GM12878 (cell line): ENCODE measurements around the gene ACER3. TPM values are rescaled to one million over a fixed set of nuclear protein-coding genes. Genes with fewer than 3 reads are reported as not detected.

ENCODE experiments used
- ATAC-seq: fragments of 200-7000 bp; cut with Tn5 transposase; 3 replicates; pipeline ENCODE4 v1.9.1; 2020; ENCODE audit warnings: mild to moderate bottlenecking, moderate library complexity
- BruUV-seq: library from RNA; stranded (reverse); fragments of 400-500 nt; replicated peaks from 2 replicates; lab custom pipeline; 2021; lab: Mats Ljungman, UMichigan
- CTCF ChIA-PET: fragments of 300-600 bp; sonication (Branson Sonifier 250); formaldehyde crosslinking; extraction: SDS; loops from one replicate; lab custom pipeline; 2021; ENCODE audit warnings: inconsistent platforms; lab: Yijun Ruan, JAX
- POLR2A ChIA-PET: fragments of 350-600 bp; formaldehyde crosslinking; extraction: SDS; loops from one replicate; lab custom pipeline; 2021; ENCODE audit warnings: inconsistent platforms; lab: Charles Lee
- RAD21 ChIA-PET: fragments of 300-600 bp; sonication (Branson Sonifier 250); formaldehyde crosslinking; loops from one replicate; lab custom pipeline; 2023; ENCODE audit warnings: antibody characterized with exemption; ENCODE audit not compliant: unreplicated experiment; lab: Charles Lee
- SMC1A ChIA-PET: fragments of 300-600 bp; sonication (Branson Sonifier 250); formaldehyde crosslinking; loops from one replicate; lab custom pipeline; 2023; ENCODE audit not compliant: unreplicated experiment, uncharacterized antibody; lab: Charles Lee
- DNase-seq: peaks from one replicate; pipeline ENCODE4 v3.0.0-alpha.2; 2011; ENCODE audit warnings: low read depth, low spot score
- FAIRE-seq: peaks from 3 replicates; lab custom pipeline; 2011; peaks lifted over from hg19 to GRCh38; lab: Jason Lieb, UNC
- H2AFZ ChIP-seq: 2 replicates; pipeline ENCODE4 v1.6.0; 2011; ENCODE audit warnings: low read depth, low read length, control low read depth; ENCODE audit not compliant: control insufficient read depth
- H3K27ac ChIP-seq: 2 replicates; pipeline ENCODE4 v1.5.1; 2011; ENCODE audit warnings: control low read depth; ENCODE audit not compliant: control insufficient read depth, insufficient read depth
- H3K27me3 ChIP-seq, 2 experiments: replicated peaks in 1 of 2; 2 replicates each; pipeline versions ENCODE4 v1.6.0 to v1.6.1; 2011; ENCODE audit warnings: low read length in 1 of 2; ENCODE audit not compliant: control insufficient read depth in 2 of 2, insufficient read depth in 2 of 2
- H3K36me3 ChIP-seq, 2 experiments: 2 replicates each; pipeline ENCODE4 v1.5.1; 2011; ENCODE audit warnings: low read length in 1 of 2; ENCODE audit not compliant: control insufficient read depth in 2 of 2, insufficient read depth in 2 of 2
- H3K4me1 ChIP-seq: 2 replicates; pipeline ENCODE4 v1.6.1; 2011; ENCODE audit warnings: mild to moderate bottlenecking, low read length, moderate library complexity, mixed read lengths; ENCODE audit not compliant: control insufficient read depth, insufficient read depth
- H3K4me2 ChIP-seq: 2 replicates; pipeline ENCODE4 v1.6.0; 2011; ENCODE audit warnings: control low read depth; ENCODE audit not compliant: control insufficient read depth, insufficient read depth
- H3K4me3 ChIP-seq: fragments of 200-600 bp; sonication (generic); 2 replicates; pipeline ENCODE4 v1.5.1; 2016
- H3K79me2 ChIP-seq: 2 replicates; pipeline ENCODE4 v1.6.0; 2011; ENCODE audit warnings: low read length; ENCODE audit not compliant: control insufficient read depth, insufficient read depth
- H3K9ac ChIP-seq: 2 replicates; pipeline ENCODE4 v1.8.0; 2011; ENCODE audit warnings: low read length, control low read depth, mixed read lengths; ENCODE audit not compliant: control insufficient read depth, insufficient read depth
- H3K9me3 ChIP-seq: replicated peaks from 3 replicates; pipeline ENCODE4 v1.5.1; 2011; ENCODE audit warnings: mild to moderate bottlenecking, low read length; ENCODE audit not compliant: control insufficient read depth, insufficient read depth
- H4K20me1 ChIP-seq: 2 replicates; pipeline ENCODE4 v1.6.0; 2011; ENCODE audit not compliant: control insufficient read depth, insufficient read depth
- BHLHE40 ChIP-seq, 2 experiments: fragments of 450-650 bp in 1 of 2; IDR thresholded peaks; 2 replicates each; pipeline ENCODE4 v1.6.1; 2011 to 2017; ENCODE audit warnings: low read depth in 2 of 2, borderline replicate concordance in 1 of 2, improper control_type of control experiment in 1 of 2, low read length in 1 of 2, mild to moderate bottlenecking in 1 of 2
- CEBPB ChIP-seq, 2 experiments: fragments of 150-350 bp in 1 of 2; IDR thresholded peaks; 2 replicates each; pipeline ENCODE4 v1.6.1; 2012 to 2014; ENCODE audit warnings: low read depth in 2 of 2, low read length in 2 of 2, borderline replicate concordance in 1 of 2, inconsistent platforms in 1 of 2
- CEBPZ ChIP-seq: fragments of 150-350 bp; IDR thresholded peaks from 2 replicates; pipeline ENCODE4 v1.6.1; 2016; ENCODE audit warnings: low read depth, low read length
- MAX ChIP-seq: IDR thresholded peaks from 2 replicates; pipeline ENCODE4 v1.6.1; 2012; ENCODE audit warnings: low read depth, low read length, improper control_type of control experiment
- PBX3 ChIP-seq: IDR thresholded peaks from 2 replicates; pipeline ENCODE4 v1.6.1; 2011; ENCODE audit warnings: mild to moderate bottlenecking, low read depth, low read length, moderate library complexity; ENCODE audit not compliant: insufficient replicate concordance
- SIN3A ChIP-seq: IDR thresholded peaks from 2 replicates; pipeline ENCODE4 v1.6.1; 2012; ENCODE audit warnings: low read depth, low read length, improper control_type of control experiment
- ZNF24 ChIP-seq: fragments of 450-650 bp; IDR thresholded peaks from 2 replicates; pipeline ENCODE4 v1.6.1; 2017; ENCODE audit warnings: antibody characterized with exemption, mild to moderate bottlenecking
- WGBS: methylation state at CpG from one replicate; pipeline ENCODE4 v1.1.6; 2016; ENCODE audit warnings: low lambda C conversion rate; ENCODE audit not compliant: insufficient replicate concordance, insufficient coverage; ENCODE audit errors: missing lambda C conversion rate; 5-methylcytosine and 5-hydroxymethylcytosine counted together
- in situ Hi-C: fragments of 300-500 bp; cut with MboI; formaldehyde crosslinking; loops from 9 replicates; pipeline ENCODE4 v1.14.3; 2018; ENCODE audit warnings: mixed read lengths
- intact Hi-C: fragments of 100-400 bp; cut with micrococcal nuclease; formaldehyde crosslinking; loops from one replicate; pipeline ENCODE4 v1.14.2; 2022; ENCODE audit not compliant: unreplicated experiment
- polyA plus RNA-seq, 11 experiments: library from polyadenylated mRNA; depleted of rRNA in 4 of 11; unstranded in 6 of 11; stranded (reverse) in 5 of 11; fragments of >200 nt; fragmentation: Nextera tagmentation in 4 of 11; fragmentation: Illumina TruSeq in 1 of 11; extraction: Ambion mirVana in 4 of 11; extraction: Trizol in 1 of 11; gene quantifications; 1 replicate in 1 of 11; 2 replicates in 10 of 11; pipeline versions ENCODE4 v1.2.1 to v1.2.3, GENCODE V29; 2011 to 2016; ENCODE audit warnings: inconsistent platforms in 2 of 11, missing spikeins in 2 of 11, low read depth in 1 of 11
- total RNA-seq, 4 experiments: library from RNA; depleted of rRNA in 3 of 4; stranded (reverse); fragments of >200 nt in 3 of 4; fragmentation: Illumina TruSeq in 1 of 4; extraction: Trizol in 1 of 4; gene quantifications; 2 replicates each; pipeline versions ENCODE4 v1.2.1 to v1.2.3, GENCODE V29; 2013 to 2021
- TF ChIP-seq, protein P1 (sequence below): fragments of 450-650 bp; IDR thresholded peaks from 2 replicates; pipeline ENCODE4 v1.6.1; 2016; ENCODE audit warnings: mild to moderate bottlenecking, moderate library complexity, borderline replicate concordance
- TF ChIP-seq, protein P2 (sequence below): IDR thresholded peaks from 2 replicates; pipeline ENCODE4 v1.6.1; 2011; ENCODE audit warnings: borderline replicate concordance, low read depth, mild to moderate bottlenecking, moderate library complexity, low read length; ENCODE audit not compliant: insufficient read depth, poor library complexity, severe bottlenecking

ACER3 gene
- total and polyA plus RNA-seq, 10 of the 15 experiments (the other 5 are each of a cell fraction or from before 2014, with no cell fraction given), result 2.8 to 17.4 (median 10.3) TPM

DNA sequence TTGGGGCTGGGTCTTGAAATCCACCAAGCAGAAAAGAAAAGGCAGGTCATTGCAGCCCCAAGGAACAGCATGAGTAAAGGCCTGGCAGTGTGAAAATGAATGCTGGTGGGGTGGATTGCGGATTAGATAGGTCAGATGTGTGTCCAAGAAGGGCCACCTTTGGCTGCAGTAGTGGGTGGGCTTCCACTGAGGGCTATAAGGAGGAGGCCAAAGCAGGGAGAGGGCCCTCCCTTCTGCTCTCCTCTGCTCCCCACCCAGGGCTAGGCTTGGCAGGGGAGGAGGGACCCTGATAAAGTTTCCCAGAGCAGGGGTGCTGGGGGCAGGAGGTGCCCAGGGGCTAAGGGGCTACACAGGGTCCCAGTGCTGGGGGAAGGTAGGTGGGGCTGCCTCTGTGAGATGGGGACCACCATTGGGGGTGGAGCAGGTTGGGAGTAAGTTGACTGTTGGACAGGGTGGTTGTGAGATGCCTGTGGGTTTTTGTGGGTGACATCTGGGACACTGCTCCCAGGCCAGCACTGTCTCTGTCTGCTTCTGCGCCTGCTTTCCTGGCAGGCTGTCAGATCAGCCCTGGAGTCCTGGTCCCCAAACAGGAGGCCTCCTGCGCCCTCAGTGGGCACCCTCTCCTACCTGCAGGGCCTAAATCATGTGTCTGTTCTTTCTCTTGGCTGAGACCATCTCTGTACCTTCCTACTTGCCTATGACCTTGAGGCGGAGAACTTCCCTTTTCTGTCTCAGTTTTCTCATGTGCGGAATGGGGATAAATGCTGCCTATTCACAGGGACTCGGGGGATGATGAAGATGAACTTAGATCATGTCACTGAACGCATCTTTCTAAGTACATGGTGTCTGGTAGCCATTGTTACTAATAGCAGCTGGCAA, 208.0 kb downstream of the ACER3 start:
- no peak for DNase-seq
- POLR2A ChIA-PET, result no interaction called here
- TF ChIP-seq SIN3A (no peak), CEBPB (IDR thresholded peaks at IDR 0.05; ENCODE audit: borderline replicate concordance in 1 of 2, low read depth in 2 of 2, low read length in 2 of 2) (no peak), CEBPZ (no peak), ZNF24 (no peak), MAX (no peak), PBX3 (no peak), BHLHE40 (IDR thresholded peaks at IDR 0.05; ENCODE audit: borderline replicate concordance in 1 of 2, low read depth in 2 of 2, low read length in 1 of 2) (no peak)
- TF ChIP-seq, protein P1, sequence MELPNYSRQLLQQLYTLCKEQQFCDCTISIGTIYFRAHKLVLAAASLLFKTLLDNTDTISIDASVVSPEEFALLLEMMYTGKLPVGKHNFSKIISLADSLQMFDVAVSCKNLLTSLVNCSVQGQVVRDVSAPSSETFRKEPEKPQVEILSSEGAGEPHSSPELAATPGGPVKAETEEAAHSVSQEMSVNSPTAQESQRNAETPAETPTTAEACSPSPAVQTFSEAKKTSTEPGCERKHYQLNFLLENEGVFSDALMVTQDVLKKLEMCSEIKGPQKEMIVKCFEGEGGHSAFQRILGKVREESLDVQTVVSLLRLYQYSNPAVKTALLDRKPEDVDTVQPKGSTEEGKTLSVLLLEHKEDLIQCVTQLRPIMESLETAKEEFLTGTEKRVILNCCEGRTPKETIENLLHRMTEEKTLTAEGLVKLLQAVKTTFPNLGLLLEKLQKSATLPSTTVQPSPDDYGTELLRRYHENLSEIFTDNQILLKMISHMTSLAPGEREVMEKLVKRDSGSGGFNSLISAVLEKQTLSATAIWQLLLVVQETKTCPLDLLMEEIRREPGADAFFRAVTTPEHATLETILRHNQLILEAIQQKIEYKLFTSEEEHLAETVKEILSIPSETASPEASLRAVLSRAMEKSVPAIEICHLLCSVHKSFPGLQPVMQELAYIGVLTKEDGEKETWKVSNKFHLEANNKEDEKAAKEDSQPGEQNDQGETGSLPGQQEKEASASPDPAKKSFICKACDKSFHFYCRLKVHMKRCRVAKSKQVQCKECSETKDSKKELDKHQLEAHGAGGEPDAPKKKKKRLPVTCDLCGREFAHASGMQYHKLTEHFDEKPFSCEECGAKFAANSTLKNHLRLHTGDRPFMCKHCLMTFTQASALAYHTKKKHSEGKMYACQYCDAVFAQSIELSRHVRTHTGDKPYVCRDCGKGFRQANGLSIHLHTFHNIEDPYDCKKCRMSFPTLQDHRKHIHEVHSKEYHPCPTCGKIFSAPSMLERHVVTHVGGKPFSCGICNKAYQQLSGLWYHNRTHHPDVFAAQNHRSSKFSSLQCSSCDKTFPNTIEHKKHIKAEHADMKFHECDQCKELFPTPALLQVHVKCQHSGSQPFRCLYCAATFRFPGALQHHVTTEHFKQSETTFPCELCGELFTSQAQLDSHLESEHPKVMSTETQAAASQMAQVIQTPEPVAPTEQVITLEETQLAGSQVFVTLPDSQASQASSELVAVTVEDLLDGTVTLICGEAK, result no peak
- TF ChIP-seq, protein P2, sequence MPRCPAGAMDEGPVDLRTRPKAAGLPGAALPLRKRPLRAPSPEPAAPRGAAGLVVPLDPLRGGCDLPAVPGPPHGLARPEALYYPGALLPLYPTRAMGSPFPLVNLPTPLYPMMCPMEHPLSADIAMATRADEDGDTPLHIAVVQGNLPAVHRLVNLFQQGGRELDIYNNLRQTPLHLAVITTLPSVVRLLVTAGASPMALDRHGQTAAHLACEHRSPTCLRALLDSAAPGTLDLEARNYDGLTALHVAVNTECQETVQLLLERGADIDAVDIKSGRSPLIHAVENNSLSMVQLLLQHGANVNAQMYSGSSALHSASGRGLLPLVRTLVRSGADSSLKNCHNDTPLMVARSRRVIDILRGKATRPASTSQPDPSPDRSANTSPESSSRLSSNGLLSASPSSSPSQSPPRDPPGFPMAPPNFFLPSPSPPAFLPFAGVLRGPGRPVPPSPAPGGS, result no peak

More for the DNA sequence above, 208.0 kb downstream of the ACER3 start:
- H4K20me1 ChIP-seq, result no peaks in the 10 kb centered on the region
- no peak overlapping the region for H3K4me2 ChIP-seq
- no peak overlapping the region for H3K9ac ChIP-seq
- H3K79me2 ChIP-seq, result no peaks in the 10 kb centered on the region
- H3K36me3 ChIP-seq, result no peaks in the 10 kb centered on the region
- H3K4me3 ChIP-seq, result no peak overlapping the region
- no peak overlapping the region for H3K27ac ChIP-seq
- 43% methylated on average over 7 of the region's 7 CpGs for WGBS
- no TSS peak for BruUV-seq
- peaks cover 0 to 1% of the 10 kb centered on the region in 2 experiments; a peak in 2 of 4 replicates for H3K27me3 ChIP-seq
- no peak for FAIRE-seq
- SMC1A ChIA-PET, result no interaction called here
- peaks cover 6% of the 10 kb centered on the region for H3K4me1 ChIP-seq
- ATAC-seq, result no peak
- in situ Hi-C loops, result no loop called here
- intact Hi-C loops, result no loop called here
- H3K9me3 ChIP-seq, result no peaks in the 10 kb centered on the region
- no peak overlapping the region for H2AFZ ChIP-seq
- CTCF ChIA-PET, result interaction anchor here (0.5 to 1.9 kb wide), 2 partner anchors 23 to 89 kb away, joined by 3 to 6 read pairs; no protein-coding TSS in a partner anchor
- RAD21 ChIA-PET, result no interaction called here
